ENCODE measurements around the gene MYBPC2.
A peak's percentile ranks its signal among the peaks of the same experiment; 100 is the strongest.

GRCh38 chr19:50461066-50461875, 28.6 kb downstream of the MYBPC2 start:
- TF ChIP-seq CTCF (IDR thresholded peaks at IDR 0.05): peak; percentile 93
- TF ChIP-seq ZFX (IDR thresholded peaks at IDR 0.05; ENCODE audit: borderline replicate concordance): no peak

Measured in 22Rv1 (cell line).